PC-3 (cell line): Measurements from ENCODE around the gene TMEM164. TPM values are rescaled to one million over a fixed set of nuclear protein-coding genes. Genes with fewer than 3 reads are reported as not detected.

Source experiments
- ATAC-seq: fragments of 200-7000 bp; cut with Tn5 transposase; 2 replicates; pipeline ENCODE4 v1.9.1; 2020; ENCODE audit warnings: mild to moderate bottlenecking, moderate library complexity
- BruUV-seq: library from RNA; stranded (reverse); fragments of 400-500 nt; replicated peaks from 2 replicates; lab custom pipeline; 2021; lab: Mats Ljungman, UMichigan
- CTCF ChIA-PET: fragments of 300-600 bp; sonication (Branson Sonifier 250); formaldehyde crosslinking; loops from one replicate; lab custom pipeline; 2022; ENCODE audit warnings: antibody characterized with exemption; lab: Charles Lee
- POLR2A ChIA-PET: fragments of 300-600 bp; sonication (Branson Sonifier 250); formaldehyde crosslinking; loops from one replicate; lab custom pipeline; 2022; ENCODE audit warnings: antibody characterized with exemption; ENCODE audit not compliant: unreplicated experiment; lab: Charles Lee
- DNase-seq: peaks from one replicate; pipeline ENCODE4 v3.0.0-alpha.2; 2015
- H2AFZ ChIP-seq: fragments of 300-600 bp; sonication (generic); 2 replicates; pipeline ENCODE4 v1.6.0; 2016; ENCODE audit warnings: antibody characterized with exemption, low read length
- H3F3A ChIP-seq: fragments of 300-600 bp; sonication (generic); one replicate; pipeline ENCODE4 v1.6.0; 2017; ENCODE audit warnings: antibody characterized with exemption, low read length, control low read depth, mild to moderate bottlenecking; ENCODE audit not compliant: unreplicated experiment
- H3K27ac ChIP-seq: fragments of 300-600 bp; sonication (generic); 2 replicates; pipeline ENCODE4 v1.5.1; 2016; ENCODE audit warnings: mild to moderate bottlenecking, low read length
- H3K27me3 ChIP-seq: fragments of 300-600 bp; sonication (generic); 2 replicates; pipeline ENCODE4 v1.6.1; 2016; ENCODE audit warnings: low read length, mixed read lengths
- H3K36me3 ChIP-seq: fragments of 300-600 bp; sonication (generic); 2 replicates; pipeline ENCODE4 v1.6.1; 2016; ENCODE audit warnings: low read depth, mixed run types, low read length, mixed read lengths
- H3K4me1 ChIP-seq: fragments of 300-600 bp; sonication (generic); 2 replicates; pipeline ENCODE4 v1.5.1; 2016; ENCODE audit warnings: low read length; ENCODE audit not compliant: insufficient read depth
- H3K4me2 ChIP-seq: fragments of 300-600 bp; sonication (generic); 2 replicates; pipeline ENCODE4 v1.6.0; 2016; ENCODE audit warnings: low read length
- H3K4me3 ChIP-seq: fragments of 300-600 bp; sonication (generic); 2 replicates; pipeline ENCODE4 v1.5.1; 2016; ENCODE audit warnings: mild to moderate bottlenecking, low read length, mixed read lengths
- H3K79me2 ChIP-seq: fragments of 300-600 bp; sonication (generic); 2 replicates; pipeline ENCODE4 v1.6.1; 2017; ENCODE audit warnings: low read length, mixed read lengths
- H3K9ac ChIP-seq: fragments of 300-600 bp; sonication (generic); 2 replicates; pipeline ENCODE4 v1.6.0; 2016; ENCODE audit warnings: mild to moderate bottlenecking, low read length
- H3K9me2 ChIP-seq: fragments of 300-600 bp; sonication (generic); replicated peaks from 2 replicates; pipeline ENCODE4 v1.6.1; 2016; ENCODE audit warnings: mixed run types, low read length, mixed read lengths
- H3K9me3 ChIP-seq: fragments of 300-600 bp; sonication (generic); 2 replicates; pipeline ENCODE4 v1.6.1; 2016; ENCODE audit warnings: low read length, mixed read lengths
- H4K20me1 ChIP-seq: fragments of 300-600 bp; sonication (generic); 2 replicates; pipeline ENCODE4 v1.6.1; 2016; ENCODE audit warnings: low read length, mixed read lengths
- EZH2 ChIP-seq: fragments of 300-600 bp; sonication (generic); IDR thresholded peaks from one replicate; pipeline ENCODE4 v1.6.1; 2017; ENCODE audit warnings: antibody characterized with exemption, mild to moderate bottlenecking, low read length; ENCODE audit not compliant: unreplicated experiment
- EZH2phosphoT487 ChIP-seq: fragments of 300-600 bp; sonication (generic); IDR thresholded peaks from 2 replicates; pipeline ENCODE4 v1.6.1; 2018; ENCODE audit warnings: mild to moderate bottlenecking, antibody characterized with exemption, low read length, borderline replicate concordance
- intact Hi-C: fragments of 100-400 bp; cut with micrococcal nuclease; formaldehyde crosslinking; loops from 2 replicates; pipeline ENCODE4 v1.9.0; 2023
- total RNA-seq: library from RNA; depleted of rRNA; stranded (reverse); fragments of >200 nt; gene quantifications from 2 replicates; pipeline ENCODE4 v1.2.3, GENCODE V29; 2014
- TF ChIP-seq, protein P1 (sequence below): fragments of 300-600 bp; sonication (generic); conservative IDR thresholded peaks from 2 replicates; pipeline ENCODE4 v1.5.1; 2017; ENCODE audit warnings: antibody characterized with exemption, low read depth, mild to moderate bottlenecking, low read length

TMEM164 gene
- total RNA-seq, 1 experiment from 2014 or later: 26.6 TPM

DNA sequence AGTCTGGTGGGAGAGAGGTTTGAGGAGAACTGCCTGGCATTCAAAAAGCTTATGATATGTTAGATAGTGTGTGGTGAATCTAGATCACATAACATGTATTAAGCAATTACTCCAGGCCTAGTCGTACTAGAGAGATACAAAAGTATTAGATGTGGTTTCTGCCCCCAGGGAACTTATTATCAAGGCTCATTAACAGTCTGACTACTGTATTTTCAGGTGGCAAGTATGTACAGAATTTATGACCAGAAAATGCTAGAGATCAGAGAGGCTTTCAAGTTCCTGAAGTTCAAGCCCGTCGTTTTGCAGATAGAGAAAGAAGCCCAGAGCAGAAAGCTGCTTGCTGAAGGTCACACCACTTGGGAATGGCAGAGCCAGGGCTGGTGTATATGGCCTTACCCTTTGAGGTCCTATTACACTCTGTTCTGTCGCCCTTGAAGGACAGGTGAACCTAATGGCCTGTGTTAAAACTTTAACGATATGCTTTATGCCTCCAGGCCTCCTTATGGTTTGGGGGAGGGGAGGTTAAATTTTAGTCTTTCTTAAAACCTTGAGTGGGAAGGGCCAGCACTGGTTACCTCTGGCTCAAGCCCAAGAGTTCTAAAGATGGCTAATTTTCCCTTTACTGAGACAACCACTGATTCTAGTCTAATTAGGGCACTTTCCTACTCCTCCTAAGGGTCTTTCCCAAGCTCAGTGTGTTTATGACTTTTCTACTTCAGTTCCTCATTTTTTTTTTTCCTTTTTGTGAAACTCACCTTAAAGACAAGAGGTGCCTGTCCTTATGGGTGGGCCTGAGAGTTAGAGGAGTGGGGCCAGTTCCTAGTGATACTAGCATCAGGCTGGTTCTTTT lies 19.9 kb downstream of the TMEM164 start:
- Histone ChIP-seq H2AFZ (no peak overlapping the region), H3K9ac (no peak overlapping the region), H3K9me3 (no peaks in the 10 kb centered on the region), H3K4me1 (peaks cover 19% of the 10 kb centered on the region), H3K36me3 (0 out of 2 replicates have a peak, but pooled peaks cover 3% of the 10 kb centered on the region), H3K4me3 (no peak overlapping the region), H3K9me2 (no peaks in the 10 kb centered on the region), H3K27me3 (no peaks in the 10 kb centered on the region), H3K4me2 (no peak overlapping the region), H4K20me1 (no peaks in the 10 kb centered on the region), H3K79me2 (no peaks in the 10 kb centered on the region), H3F3A (no peaks in the 10 kb centered on the region), H3K27ac (no peak overlapping the region)
- no peak for TF ChIP-seq EZH2phosphoT487
- no peak for TF ChIP-seq EZH2
- TF ChIP-seq, protein P1, sequence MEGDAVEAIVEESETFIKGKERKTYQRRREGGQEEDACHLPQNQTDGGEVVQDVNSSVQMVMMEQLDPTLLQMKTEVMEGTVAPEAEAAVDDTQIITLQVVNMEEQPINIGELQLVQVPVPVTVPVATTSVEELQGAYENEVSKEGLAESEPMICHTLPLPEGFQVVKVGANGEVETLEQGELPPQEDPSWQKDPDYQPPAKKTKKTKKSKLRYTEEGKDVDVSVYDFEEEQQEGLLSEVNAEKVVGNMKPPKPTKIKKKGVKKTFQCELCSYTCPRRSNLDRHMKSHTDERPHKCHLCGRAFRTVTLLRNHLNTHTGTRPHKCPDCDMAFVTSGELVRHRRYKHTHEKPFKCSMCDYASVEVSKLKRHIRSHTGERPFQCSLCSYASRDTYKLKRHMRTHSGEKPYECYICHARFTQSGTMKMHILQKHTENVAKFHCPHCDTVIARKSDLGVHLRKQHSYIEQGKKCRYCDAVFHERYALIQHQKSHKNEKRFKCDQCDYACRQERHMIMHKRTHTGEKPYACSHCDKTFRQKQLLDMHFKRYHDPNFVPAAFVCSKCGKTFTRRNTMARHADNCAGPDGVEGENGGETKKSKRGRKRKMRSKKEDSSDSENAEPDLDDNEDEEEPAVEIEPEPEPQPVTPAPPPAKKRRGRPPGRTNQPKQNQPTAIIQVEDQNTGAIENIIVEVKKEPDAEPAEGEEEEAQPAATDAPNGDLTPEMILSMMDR: no peak
- ChIA-PET POLR2A (no interaction called here), CTCF (no interaction called here)
- no peak for ATAC-seq
- intact Hi-C loops: loop anchor here (10.0 kb wide), 1 partner anchor 102 kb away; no protein-coding TSS in a partner anchor
- DNase-seq: no peak
- no TSS peak for BruUV-seq

DNA sequence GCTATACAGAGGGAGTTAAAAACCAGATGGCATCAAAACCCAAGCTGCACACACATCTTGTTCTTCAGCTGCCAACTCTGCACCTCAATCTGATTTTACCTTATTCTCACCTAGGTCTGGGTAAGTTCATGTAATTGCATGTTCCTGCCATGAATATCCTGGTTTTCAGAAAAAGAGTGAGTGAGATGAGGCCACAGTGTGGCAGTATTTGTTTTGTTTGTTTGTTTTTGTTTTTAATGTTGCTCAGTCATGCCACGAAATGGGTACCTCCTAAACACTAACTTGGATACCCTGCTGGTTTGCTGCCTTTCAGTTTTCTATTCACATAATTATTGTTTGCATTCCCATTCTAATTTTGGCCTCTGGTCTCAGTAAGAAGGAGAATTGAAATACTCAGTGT lies 22.5 kb downstream of the TMEM164 start:
- Histone ChIP-seq H3K27ac (peak overlapping the region; percentile 77), H3K9me3 (no peaks in the 10 kb centered on the region), H3K9me2 (no peaks in the 10 kb centered on the region), H3K27me3 (no peaks in the 10 kb centered on the region), H4K20me1 (no peaks in the 10 kb centered on the region), H3K36me3 (0 out of 2 replicates have a peak, but pooled peaks cover 3% of the 10 kb centered on the region), H3K4me3 (no peak overlapping the region), H3K9ac (0 out of 2 replicates have a peak overlapping the region, but pooled peaks have one; percentile 6), H2AFZ (no peak overlapping the region), H3F3A (no peaks in the 10 kb centered on the region), H3K4me2 (peak overlapping the region; percentile 65), H3K4me1 (peaks cover 19% of the 10 kb centered on the region), H3K79me2 (no peaks in the 10 kb centered on the region)
- intact Hi-C loops: loop anchor here (10.0 kb wide), 1 partner anchor 99 kb away; no protein-coding TSS in a partner anchor
- no TSS peak for BruUV-seq
- CTCF ChIA-PET: interaction anchor here (1.1 kb wide), 1 partner anchor 121 kb away, joined by 7 read pairs; no protein-coding TSS in a partner anchor
- ATAC-seq (peak; percentile 16; the same call in 1 of the 2 replicates), DNase-seq (no peak)
- no peak for TF ChIP-seq EZH2
- TF ChIP-seq, protein P1: 0 out of 2 replicates have a peak, but pooled peaks have one; percentile 23
- POLR2A ChIA-PET: no interaction called here
